ENCODE results near the gene ZFYVE9.
"Not testable (repeated sequence)": the region's sequence is repeated elsewhere in the genome, so short reads cannot be mapped to it uniquely, and the experiment has no call there.

The ZFYVE9 gene

GRCh38 chr1:52150445-52150844, 8.6 kb downstream of the ZFYVE9 start:
- DNase-seq (ENCODE audit: extremely low read depth in 1 of 2, low read depth in 1 of 2) = not testable (repeated sequence)

GRCh38 chr1:52150946-52151345, 9.1 kb downstream of the ZFYVE9 start:
- no peak for DNase-seq (ENCODE audit: extremely low read depth in 1 of 2, low read depth in 1 of 2)

- DNase-seq (ENCODE audit: extremely low read depth in 1 of 2, low read depth in 1 of 2) = no peak
Observed at GRCh38 chr1:52152572-52152971, 10.7 kb downstream of the ZFYVE9 start.

GRCh38 chr1:52153010-52153409, 11.1 kb downstream of the ZFYVE9 start:
- DNase-seq (ENCODE audit: extremely low read depth in 1 of 2, low read depth in 1 of 2) = no peak

- DNase-seq (ENCODE audit: extremely low read depth in 1 of 2, low read depth in 1 of 2) = no peak
Observed at GRCh38 chr1:52153898-52154297, 12.0 kb downstream of the ZFYVE9 start.

- no peak for DNase-seq (ENCODE audit: extremely low read depth in 1 of 2, low read depth in 1 of 2)
Observed at GRCh38 chr1:52156460-52156859, 14.6 kb downstream of the ZFYVE9 start.

- DNase-seq (ENCODE audit: extremely low read depth in 1 of 2, low read depth in 1 of 2) = no peak
Observed at GRCh38 chr1:52157582-52157981, 15.7 kb downstream of the ZFYVE9 start.

- DNase-seq (ENCODE audit: extremely low read depth in 1 of 2, low read depth in 1 of 2) = no peak
Observed at GRCh38 chr1:52158218-52158617, 16.3 kb downstream of the ZFYVE9 start.

- DNase-seq (ENCODE audit: extremely low read depth in 1 of 2, low read depth in 1 of 2) = no peak
Observed at GRCh38 chr1:52159033-52159789, 17.3 kb downstream of the ZFYVE9 start.

- DNase-seq (ENCODE audit: extremely low read depth in 1 of 2, low read depth in 1 of 2) = no peak
Observed at GRCh38 chr1:52162947-52163346, 21.1 kb downstream of the ZFYVE9 start.

GRCh38 chr1:52164604-52165003, 22.7 kb downstream of the ZFYVE9 start:
- DNase-seq (ENCODE audit: extremely low read depth in 1 of 2, low read depth in 1 of 2) = no peak

GRCh38 chr1:52166996-52167753, 25.3 kb downstream of the ZFYVE9 start:
- no peak for DNase-seq (ENCODE audit: extremely low read depth in 1 of 2, low read depth in 1 of 2)

- no peak for DNase-seq (ENCODE audit: extremely low read depth in 1 of 2, low read depth in 1 of 2)
Observed at GRCh38 chr1:52168373-52169080, 26.6 kb downstream of the ZFYVE9 start.

- not testable (repeated sequence) for DNase-seq (ENCODE audit: extremely low read depth in 1 of 2, low read depth in 1 of 2)
Observed at GRCh38 chr1:52171149-52171548, 29.3 kb downstream of the ZFYVE9 start.

- no peak for DNase-seq (ENCODE audit: extremely low read depth in 1 of 2, low read depth in 1 of 2)
Observed at GRCh38 chr1:52179073-52179472, 37.2 kb downstream of the ZFYVE9 start.

GRCh38 chr1:52180176-52180575, 38.3 kb downstream of the ZFYVE9 start:
- no peak for DNase-seq (ENCODE audit: extremely low read depth in 1 of 2, low read depth in 1 of 2)

GRCh38 chr1:52181759-52182158, 39.9 kb downstream of the ZFYVE9 start:
- DNase-seq (ENCODE audit: extremely low read depth in 1 of 2, low read depth in 1 of 2) = not testable (repeated sequence)

GRCh38 chr1:52182328-52182727, 40.4 kb downstream of the ZFYVE9 start:
- not testable (repeated sequence) for DNase-seq (ENCODE audit: extremely low read depth in 1 of 2, low read depth in 1 of 2)

- no peak for DNase-seq (ENCODE audit: extremely low read depth in 1 of 2, low read depth in 1 of 2)
Observed at GRCh38 chr1:52182874-52183400, 41.0 kb downstream of the ZFYVE9 start.

GRCh38 chr1:52186449-52186848, 44.6 kb downstream of the ZFYVE9 start:
- no peak for DNase-seq (ENCODE audit: extremely low read depth in 1 of 2, low read depth in 1 of 2)

GRCh38 chr1:52189898-52190480, 48.1 kb downstream of the ZFYVE9 start:
- DNase-seq (ENCODE audit: extremely low read depth in 1 of 2, low read depth in 1 of 2) = no peak
